HG02884 (cell line): ENCODE data around the gene PNPLA3.

Experiments
- ATAC-seq: cut with Tn5 transposase; IDR thresholded peaks from one replicate; pipeline ENCODE4 v1.9.1; 2021; ENCODE audit warnings: mild to moderate bottlenecking, moderate library complexity; ENCODE audit not compliant: unreplicated experiment

The PNPLA3 gene

GRCh38 chr22:43957871-43958270 is 34.3 kb downstream of the PNPLA3 start:
- no peak for ATAC-seq

- ATAC-seq: no peak
These were observed 40.8 kb downstream of the PNPLA3 start for GRCh38 chr22:43964314-43964857.

GRCh38 chr22:43967069-43967468 is 43.5 kb downstream of the PNPLA3 start:
- no peak for ATAC-seq

GRCh38 chr22:43968614-43969013 is 45.0 kb downstream of the PNPLA3 start:
- ATAC-seq: no peak

GRCh38 chr22:43969021-43969878 is 45.6 kb downstream of the PNPLA3 start:
- no peak for ATAC-seq

- no peak for ATAC-seq
These were observed 46.6 kb downstream of the PNPLA3 start for GRCh38 chr22:43969989-43970755.

- ATAC-seq: no peak
These were observed 47.5 kb downstream of the PNPLA3 start for GRCh38 chr22:43971112-43971511.

- no peak for ATAC-seq
These were observed 49.4 kb downstream of the PNPLA3 start for GRCh38 chr22:43972931-43973462.

GRCh38 chr22:43974028-43974545 is 50.5 kb downstream of the PNPLA3 start:
- no peak for ATAC-seq

GRCh38 chr22:43975041-43975440 is 51.4 kb downstream of the PNPLA3 start:
- no peak for ATAC-seq

GRCh38 chr22:43976861-43977795 is 53.5 kb downstream of the PNPLA3 start:
- ATAC-seq: no peak

- no peak for ATAC-seq
These were observed 55.0 kb downstream of the PNPLA3 start for GRCh38 chr22:43978558-43978957.

GRCh38 chr22:43980579-43980978 is 57.0 kb downstream of the PNPLA3 start:
- no peak for ATAC-seq

GRCh38 chr22:43980996-43981395 is 57.4 kb downstream of the PNPLA3 start:
- ATAC-seq: no peak

- no peak for ATAC-seq
These were observed 60.2 kb downstream of the PNPLA3 start for GRCh38 chr22:43983808-43984207.

- ATAC-seq: no peak
These were observed 61.9 kb downstream of the PNPLA3 start for GRCh38 chr22:43985532-43985931.

- ATAC-seq: no peak
These were observed 64.7 kb downstream of the PNPLA3 start for GRCh38 chr22:43988116-43988820.

- ATAC-seq: no peak
These were observed 65.4 kb downstream of the PNPLA3 start for GRCh38 chr22:43988960-43989359.

GRCh38 chr22:43990044-43990443 is 66.4 kb downstream of the PNPLA3 start:
- no peak for ATAC-seq
